Fibroblast of skin of scalp (primary cell): ENCODE results near the gene B3GALT5. TPM values are rescaled to one million over a fixed set of nuclear protein-coding genes. Genes with fewer than 3 reads are reported as not detected.
"Not testable (repeated sequence)": the region's sequence is repeated elsewhere in the genome, so short reads cannot be mapped to it uniquely, and the experiment has no call there.

Experiments
- DNase-seq: peaks from one replicate; pipeline ENCODE4 v3.0.0-alpha.2; 2013
- polyA plus RNA-seq, 2 experiments: library from polyadenylated mRNA; unstranded; fragments of 120-200 nt; gene quantifications; one replicate each; pipeline ENCODE4 v1.2.1, GENCODE V29; 2013; ENCODE audit not compliant: insufficient read length in 2 of 2

The B3GALT5 gene, protein sequence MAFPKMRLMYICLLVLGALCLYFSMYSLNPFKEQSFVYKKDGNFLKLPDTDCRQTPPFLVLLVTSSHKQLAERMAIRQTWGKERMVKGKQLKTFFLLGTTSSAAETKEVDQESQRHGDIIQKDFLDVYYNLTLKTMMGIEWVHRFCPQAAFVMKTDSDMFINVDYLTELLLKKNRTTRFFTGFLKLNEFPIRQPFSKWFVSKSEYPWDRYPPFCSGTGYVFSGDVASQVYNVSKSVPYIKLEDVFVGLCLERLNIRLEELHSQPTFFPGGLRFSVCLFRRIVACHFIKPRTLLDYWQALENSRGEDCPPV
- polyA plus RNA-seq (2013, experiment 1 of 2; ENCODE audit: insufficient read length): 0.47 TPM
- 0.41 TPM for polyA plus RNA-seq (2013, experiment 2 of 2; ENCODE audit: insufficient read length)

DNA sequence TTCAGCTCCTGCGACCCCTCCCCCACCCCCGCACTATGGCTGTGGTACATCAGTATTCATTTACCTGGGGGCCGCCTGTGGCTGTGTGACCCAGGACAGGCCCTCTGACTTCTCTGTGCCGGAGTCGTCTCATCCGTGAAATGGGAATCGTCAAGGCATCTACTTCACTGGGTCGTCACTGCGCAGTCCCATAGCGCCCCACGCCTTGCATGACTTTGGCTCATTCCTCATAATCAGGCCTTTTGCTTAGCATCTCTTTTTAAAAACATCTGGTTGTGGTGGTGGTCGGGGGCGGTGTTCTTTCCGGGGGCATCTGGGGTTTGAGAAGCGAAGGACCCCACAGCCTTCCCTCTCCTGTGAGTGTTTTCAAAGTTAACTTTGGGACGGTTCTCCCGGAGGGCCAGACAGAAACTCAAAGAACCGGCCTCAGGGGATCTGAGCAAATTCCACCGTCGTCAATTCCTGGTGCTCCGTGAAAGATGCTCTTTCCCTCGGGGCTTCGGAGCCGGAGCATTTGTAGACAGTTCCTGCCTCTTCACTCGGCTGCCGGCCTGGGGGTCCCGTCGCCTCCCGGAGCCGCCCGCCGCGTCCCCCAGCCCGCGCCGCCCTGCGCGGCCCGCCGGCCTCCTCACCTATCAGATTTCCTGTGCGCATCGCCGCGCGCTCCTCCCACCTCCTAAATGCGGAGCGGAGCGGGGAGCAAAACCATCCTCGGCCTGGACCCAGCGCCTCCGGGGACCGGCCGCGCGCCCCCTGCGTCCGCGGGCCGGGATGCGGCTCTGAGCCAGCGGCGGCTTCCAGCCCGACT lies at the start of gene B3GALT5:
B3GALT5 (plus strand) TSS at position 708 of the 808 bp plus-strand sequence. CDS start 47,620 bp downstream, outside the sequence.
- peak; percentile 54 for DNase-seq

DNA sequence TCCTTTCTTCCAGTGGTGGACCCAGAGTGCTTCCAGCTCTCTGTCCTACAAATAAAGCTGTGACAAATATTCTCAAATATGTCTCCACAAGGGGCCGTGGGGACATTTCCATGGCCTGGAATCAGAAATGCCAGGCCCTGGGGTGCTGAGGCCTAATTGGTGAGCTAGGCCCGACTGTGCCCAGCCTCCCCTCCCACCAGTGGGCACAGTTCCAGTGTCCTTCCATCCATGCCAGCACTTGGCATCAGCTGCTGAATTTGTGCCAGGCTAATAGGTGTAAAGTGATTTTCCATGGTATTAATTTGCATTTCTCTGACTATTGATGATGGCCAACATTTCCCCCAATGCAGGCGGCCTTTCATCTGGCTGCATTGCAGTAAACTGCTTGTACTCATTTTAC lies 48.5 kb upstream of the B3GALT5 start:
- DNase-seq: no peak

DNA sequence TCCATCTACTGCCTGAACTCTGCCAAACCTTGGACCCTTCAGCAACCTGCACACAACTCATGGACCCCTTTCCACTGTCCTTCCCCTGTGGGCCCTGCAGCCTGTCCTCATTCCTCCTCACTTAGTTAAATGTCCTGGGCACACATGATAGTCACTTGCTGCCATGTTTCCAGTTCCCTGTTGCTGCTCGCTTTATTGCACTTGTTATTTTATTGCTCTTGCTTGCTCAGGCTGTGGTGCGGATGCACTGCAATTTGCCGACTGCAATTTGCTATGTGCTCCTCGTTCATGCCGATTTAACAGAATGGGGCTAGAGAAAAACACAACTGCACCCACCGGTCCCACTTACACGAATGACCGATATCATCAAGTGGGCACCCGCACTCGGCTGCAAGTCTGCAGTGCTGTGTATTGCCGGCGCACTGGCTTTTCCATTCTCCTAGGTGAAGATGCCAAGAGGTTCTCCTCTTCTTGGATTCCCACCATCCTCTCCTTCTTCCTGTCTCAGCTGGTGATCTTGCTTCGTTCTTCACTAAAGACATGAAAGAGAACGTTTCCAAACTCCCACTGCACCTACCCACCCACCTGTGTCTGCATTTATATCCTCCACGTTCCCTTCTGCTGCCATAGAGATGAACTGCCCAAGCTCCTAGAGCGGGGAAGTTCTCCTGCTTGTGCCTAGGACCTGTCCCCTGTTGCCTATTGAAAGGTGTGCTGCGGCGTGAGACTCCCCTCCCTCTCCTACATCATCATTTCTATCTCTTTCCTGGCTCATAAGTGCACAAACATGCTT lies 45.4 kb upstream of the B3GALT5 start:
- no peak for DNase-seq

DNA sequence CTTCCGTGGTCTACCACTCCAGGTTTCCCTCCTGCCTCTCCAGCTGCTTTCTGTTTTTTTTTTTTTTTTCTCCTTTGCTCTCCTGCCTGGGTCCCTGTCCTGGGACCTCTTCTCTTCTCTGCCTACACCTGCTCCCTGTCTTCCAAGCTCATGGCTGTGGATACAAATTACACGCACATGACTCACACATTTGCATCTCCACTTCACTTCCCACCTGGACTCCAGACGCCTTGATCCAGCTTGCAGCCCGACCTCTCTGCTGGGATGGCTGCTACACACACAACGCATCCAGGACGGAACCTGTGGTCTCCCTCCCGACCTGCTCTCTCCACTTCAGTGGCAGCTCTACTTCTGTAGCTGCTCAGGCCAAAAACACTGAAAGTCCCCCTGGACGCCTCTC lies 44.4 kb upstream of the B3GALT5 start:
- no peak for DNase-seq

DNA sequence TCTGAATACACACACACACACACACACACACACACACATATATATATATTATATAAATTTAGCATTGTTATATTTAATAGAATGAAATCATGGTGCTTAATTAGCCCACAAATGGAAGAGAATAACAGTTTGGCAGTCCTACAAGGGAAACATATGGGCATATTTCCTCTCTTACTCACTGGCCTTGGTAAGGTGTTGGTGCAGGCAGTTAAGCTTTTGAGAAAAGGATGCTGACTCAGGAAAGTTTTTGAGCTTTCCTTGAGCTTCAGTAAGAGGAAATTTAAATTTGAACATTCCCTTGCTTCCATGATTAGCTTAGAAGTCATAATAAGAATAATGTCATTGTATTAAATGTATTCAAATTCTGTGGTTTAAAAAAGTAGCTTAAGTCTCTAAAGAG lies 37.0 kb upstream of the B3GALT5 start:
- peak; percentile 6 for DNase-seq

DNA sequence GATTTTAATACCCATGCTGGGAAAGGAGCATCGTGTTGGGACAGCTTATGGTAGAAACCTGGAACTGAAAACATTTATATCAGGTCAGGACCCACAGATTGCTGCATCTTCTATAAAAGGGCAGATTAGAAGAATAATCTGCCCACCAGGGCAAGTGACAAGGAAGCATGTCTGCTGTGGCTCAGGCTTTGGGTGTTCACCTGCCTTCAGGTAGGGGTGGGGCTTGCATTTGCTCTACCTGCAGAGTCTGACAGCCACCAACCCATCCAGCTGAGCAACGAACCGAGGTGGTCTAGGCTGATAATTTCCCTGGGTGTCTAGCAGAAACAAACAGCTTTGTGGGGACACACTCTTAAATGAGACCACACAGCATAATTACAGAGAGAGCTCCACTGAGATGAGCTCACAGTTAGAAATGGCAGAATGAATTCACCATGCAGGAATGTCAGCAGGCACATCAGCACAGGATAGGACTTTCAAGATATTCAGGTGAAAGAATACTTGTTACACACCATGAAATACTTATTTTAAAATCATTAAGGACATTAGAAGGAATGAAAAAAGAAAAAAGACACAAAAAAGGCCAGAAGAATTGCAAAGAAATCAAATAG lies 36.1 kb upstream of the B3GALT5 start:
- DNase-seq: no peak

DNA sequence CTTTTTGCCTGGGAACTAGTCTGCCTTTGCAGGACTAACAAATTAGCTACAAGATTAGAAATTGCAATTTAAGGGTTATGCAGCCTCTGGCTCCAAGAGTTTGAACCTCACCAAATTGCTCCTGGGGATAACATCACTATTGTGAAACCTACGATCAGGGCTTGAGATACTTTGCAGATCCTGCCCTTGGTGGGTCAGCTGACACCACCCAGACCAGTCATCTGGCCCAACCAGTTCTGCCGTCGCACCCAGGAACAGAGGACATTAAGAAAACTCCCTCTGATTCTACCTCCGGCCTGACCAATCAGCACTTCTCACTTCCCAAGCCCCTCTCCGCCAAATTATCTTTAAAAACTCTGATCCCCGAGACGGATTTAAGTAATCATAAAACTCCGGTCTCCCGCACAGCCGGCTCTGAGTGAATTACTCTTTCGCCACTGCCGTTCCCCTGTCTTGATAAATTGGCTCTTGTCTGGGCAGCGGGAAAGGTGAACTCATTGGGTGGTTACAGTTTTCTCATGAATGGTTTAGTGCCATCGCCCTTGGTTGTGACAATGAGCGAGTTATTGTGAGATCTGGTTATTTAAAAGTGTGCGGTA lies 32.9 kb upstream of the B3GALT5 start:
- no peak for DNase-seq

DNA sequence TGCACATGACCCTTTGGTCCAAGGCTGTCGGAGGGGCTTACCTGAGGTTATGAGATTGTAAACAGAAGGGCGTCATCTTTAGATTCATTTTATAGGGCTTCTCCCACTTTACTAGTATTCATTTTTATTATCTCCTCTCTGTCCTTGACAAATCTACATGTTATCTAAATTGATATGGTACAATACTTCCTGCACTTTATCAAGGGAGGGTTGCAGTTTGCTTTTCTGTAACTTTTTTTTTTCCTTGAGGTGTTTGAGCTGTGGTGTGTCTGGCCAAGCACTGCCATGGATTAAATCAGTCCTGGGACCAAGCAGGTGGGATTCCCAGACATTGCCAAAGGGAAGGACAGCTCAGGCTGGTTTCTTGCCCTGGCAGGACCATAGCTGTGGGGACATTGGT lies 32.0 kb upstream of the B3GALT5 start:
- no peak for DNase-seq

DNA sequence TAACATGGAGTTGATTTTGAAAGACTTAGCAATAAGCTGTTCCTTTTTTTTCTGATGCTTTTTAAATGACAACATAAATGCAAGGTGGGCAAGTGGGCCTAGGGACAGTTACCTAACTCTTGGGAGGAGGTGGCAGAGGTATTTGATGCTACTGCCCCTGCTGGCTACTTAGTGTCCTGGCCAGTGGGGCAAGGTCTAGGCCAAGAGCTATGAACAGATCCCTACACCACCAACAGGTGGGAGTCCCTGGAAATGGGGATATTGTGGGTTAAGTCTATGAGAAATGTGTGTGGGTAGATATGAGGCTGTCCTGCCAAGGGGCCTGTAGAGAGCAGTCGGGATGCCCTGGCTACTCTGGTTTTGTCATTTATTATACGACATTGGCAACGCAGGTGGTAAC lies 31.3 kb upstream of the B3GALT5 start:
- DNase-seq: no peak

DNA sequence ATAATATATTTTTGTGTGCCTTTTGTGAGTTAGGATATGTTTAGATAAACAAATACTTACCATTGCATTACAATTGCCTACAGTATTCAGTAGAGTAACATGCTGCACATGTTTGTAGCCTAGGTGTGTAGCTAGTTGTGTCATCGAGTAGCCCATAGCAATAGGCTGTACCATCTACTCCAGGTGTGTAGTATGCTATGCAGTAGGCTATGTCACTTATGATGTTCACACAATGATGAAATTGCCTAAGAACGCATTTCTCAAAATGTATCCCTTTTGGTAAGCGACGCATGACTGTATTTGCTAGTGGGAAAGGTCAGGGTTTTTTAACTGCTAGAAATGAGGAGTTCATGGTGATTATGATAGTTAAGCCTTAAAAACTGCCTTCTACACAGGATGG lies 30.0 kb upstream of the B3GALT5 start:
- no peak for DNase-seq

DNA sequence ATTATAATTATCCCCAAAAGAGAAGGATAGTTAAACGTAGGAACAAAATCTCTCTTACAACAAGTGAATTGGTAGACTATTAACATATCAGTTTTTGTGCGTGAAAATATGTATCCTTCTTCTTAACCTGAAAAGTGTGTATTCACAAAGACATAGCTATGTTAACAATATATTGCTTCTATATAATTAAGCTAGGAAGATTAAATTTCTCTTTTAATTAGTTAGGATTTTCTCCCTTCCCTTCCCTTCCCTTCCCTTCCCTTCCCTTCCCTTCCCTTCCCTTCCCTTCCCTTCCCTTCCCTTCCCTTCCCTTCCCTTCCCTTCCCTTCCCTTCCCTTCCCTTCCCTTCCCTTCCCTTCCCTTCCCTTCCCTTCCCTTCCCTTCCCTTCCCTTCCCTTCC lies 29.2 kb upstream of the B3GALT5 start:
- not testable (repeated sequence) for DNase-seq

DNA sequence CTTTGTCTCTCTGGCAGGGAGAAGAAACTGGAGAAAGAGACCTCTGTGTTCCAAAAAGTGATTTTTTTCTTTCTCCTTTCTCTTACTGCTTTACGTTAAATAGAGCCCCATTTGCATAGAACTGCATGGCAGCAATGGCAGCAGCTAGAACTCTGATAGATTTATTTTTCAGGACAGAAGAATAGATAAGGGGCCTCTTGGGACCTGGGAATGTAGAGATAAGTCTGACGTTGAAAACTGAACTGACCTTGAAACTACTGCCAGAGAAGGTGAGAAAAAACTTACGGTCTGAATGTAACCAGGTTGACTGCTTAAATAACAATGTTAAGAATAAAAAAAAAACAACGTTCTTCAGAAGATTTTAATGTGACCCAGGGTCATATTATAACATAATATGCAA lies 25.4 kb upstream of the B3GALT5 start:
- DNase-seq: no peak

DNA sequence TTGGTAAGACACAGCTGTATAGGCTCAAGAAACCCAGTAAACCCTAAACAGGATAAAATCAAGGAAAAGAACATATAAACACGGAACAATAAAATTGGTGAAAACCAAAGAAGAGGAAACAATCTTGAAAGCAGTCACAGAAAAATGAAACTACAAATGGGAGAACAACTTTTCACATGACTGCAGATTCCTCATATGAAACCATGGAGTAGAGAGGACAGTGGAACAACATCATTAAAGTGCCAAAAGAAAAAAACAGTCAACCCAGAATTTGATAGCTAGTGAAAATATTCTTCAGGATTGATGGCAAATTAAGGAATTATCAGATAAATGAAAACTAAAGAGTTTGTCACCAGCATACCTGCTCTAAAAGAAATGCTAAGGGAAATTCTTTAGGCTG lies 23.9 kb upstream of the B3GALT5 start:
- no peak for DNase-seq

DNA sequence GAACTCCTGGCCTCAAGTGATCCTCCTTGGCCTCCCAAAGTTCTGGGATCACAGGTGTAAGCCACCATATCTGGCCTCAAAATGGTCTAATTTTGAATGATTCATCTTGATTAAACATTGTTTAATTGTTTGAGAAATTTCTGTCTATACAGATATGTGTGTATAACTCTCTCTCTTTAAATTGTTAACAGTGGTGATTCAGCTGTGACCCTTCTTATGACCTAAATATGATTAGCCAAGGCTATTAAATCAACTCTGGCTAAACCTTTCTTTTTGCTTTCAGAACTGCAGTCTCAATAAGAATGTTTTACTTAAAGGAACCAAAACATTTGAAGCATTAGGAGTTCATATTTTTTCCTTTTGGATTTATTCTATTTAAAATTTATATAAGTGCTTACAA lies 19.2 kb upstream of the B3GALT5 start:
- no peak for DNase-seq

DNA sequence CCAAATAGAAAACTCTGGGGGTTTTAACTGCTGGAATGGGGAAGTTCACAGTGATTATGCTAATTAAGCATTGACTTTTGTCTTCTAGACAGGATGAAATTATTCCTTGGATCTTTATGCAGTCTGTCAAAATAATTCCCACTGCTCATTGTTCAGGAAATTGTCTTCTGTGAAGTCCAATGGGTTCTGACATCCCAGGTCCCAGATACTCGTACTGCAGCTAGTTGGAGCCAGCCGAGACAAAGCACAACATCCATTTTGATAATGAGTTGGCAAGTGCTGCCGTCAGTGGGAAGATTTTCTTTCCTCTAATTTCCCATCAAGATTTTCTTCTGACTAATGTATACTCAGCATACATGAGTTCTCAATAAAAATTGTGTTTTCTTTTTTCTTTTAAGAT lies 17.3 kb upstream of the B3GALT5 start:
- no peak for DNase-seq

DNA sequence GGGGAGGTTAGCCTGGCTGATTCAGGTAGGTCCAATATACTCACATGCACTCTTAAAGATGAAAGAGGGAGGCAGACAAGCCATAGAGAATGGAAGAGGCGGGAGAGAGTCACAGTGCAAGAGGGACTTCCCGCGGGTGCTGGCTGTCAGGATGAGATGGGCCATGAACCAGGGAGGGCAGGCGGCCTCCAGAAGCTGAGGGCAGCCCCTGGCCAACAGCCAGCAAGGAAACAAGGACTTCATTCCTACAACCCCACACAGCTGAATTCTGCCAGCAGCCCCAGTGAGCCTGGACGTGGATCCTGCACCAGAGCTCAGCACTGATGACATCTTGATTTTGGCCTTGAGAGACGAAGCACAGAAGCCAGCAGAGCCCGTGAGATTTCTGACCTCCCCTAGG lies 15.1 kb upstream of the B3GALT5 start:
- no peak for DNase-seq

DNA sequence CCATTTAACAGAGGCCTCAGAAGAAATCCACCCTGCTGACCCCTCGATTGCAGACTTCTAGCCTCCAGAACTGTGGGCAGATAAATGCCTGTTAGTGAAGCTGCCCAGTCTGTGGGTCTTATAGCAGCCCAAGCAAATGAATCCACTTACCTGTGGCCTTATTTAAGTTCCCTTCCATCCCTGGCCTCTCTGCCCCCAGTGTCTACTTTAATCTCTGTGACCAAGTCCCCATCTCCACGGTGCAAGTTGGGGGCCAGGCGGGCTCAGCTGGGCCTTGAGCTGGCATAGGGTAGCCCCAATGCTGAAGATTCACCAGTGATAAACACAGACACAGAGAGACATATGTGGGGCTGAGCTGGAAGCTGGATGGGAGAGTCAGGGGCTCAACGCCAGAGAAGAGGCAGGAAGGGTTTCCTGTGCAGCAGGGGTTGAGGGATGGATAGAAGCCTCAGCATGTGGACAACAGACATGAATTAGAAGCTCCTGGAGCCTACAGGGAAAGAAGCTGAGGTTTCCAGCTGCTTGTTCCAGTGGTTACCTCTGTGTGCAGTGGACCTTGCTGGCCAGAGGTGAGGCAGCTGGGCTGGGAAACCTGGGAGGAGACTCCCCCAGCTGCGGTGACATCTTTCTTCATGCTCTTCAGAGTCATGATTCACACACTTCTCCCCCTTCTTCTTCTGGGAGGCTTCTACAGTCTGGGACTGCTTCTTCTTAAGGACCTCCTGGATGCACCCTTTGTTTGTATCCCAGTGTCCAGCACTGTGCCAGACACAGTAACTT lies 13.4 kb upstream of the B3GALT5 start:
- DNase-seq: no peak

DNA sequence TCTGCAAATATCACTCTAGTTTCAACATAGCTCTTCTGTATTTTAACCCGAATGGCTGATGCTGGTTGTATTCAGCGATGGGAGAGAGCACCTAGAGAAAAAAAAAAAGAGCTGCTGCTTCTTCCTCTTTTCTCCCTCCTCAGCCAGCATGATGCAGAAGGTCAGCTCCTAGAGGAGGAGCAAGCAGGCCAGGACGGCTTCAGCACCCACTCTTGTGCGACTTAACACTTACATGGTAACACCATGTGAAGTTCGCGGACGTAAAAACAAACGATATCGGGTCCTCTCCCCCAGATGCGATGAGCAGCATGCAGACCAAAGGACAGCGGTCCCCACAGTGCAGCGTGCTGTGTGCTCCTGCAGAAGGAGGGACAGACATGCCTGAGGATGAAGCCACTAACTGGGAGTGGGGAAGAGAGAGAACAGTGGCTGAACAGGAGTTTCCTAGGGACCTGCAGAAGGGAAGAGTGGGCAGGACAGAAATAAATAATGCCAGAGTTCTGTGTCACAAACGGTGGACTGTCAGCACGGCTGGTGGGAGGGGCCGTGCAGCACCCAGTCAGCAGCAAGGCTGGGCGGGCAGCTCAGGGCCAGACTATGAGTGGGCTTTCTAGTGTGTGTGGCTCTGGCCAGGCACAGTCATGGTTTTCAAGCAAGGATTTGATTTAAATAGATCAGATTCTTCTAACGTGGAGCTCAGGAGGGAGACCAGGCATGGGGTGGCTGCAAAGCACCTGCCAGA lies 11.4 kb upstream of the B3GALT5 start:
- peak; percentile 7 for DNase-seq

DNA sequence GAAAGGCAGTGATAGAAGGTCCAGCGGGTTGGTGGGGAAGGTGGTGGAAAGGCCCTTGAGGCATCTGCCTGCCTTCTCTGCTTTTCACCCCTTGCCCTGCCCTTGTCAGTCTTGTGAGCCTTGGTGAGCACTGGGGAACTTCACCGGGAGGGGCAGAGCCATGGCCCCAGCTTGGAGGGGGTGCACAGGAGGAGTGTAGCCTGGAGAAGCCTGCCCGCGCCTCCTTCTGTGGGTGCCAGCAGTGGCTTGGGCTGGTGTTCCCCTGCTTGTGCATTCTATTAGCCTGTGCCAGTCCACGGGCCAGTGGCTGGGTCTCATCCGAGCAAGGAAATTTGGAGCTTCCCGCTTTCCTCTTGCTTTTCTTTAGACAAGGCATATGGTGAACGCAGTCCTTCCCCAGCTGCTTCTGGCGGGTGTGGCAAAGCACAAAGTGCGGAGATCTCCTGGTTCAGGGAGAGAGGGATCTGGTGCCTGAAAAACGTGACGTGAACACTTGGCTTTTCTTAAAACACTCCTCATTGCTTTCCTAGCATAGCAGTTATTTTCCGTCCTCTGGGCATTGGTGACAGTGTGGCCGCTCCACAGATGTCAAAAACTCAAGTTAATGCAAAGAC lies 10.6 kb upstream of the B3GALT5 start:
- no peak for DNase-seq

DNA sequence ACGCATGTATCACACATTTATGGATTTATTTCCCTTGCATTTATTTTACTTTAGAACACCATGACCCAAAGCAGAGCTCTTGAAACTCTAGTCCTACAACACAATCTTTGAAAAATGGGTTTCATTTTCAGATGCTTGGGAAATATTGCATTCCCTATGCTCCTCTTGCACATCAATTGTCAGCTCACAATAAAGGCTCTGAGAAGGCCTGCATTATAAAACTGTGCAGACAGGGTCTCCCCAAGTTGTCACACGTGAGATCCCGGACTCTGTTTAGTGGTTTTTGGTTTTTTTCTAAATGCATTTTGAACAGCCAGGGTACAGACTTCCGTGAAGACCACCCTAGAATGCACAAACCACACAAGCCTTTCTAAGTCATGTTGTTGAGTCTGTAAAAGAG lies 9.9 kb upstream of the B3GALT5 start:
- no peak for DNase-seq
